Hepatocyte (in vitro differentiated cells): ENCODE data around the gene C16orf89. TPM values are rescaled to one million over a fixed set of nuclear protein-coding genes. Genes with fewer than 3 reads are reported as not detected.

Experiments
- DNase-seq: peaks from one replicate; pipeline ENCODE4 v3.0.0-alpha.2; 2016; ENCODE audit warnings: low spot score
- H2AFZ ChIP-seq: fragments of 200-600 bp; sonication (generic); 2 replicates; pipeline ENCODE4 v1.6.0; 2016; ENCODE audit warnings: antibody characterized with exemption, mild to moderate bottlenecking
- H3K27ac ChIP-seq: fragments of 200-600 bp; sonication (generic); 2 replicates; pipeline ENCODE4 v1.5.1; 2016; ENCODE audit warnings: mild to moderate bottlenecking
- H3K27me3 ChIP-seq: fragments of 200-600 bp; sonication (generic); 2 replicates; pipeline ENCODE4 v1.6.1; 2016
- H3K36me3 ChIP-seq: fragments of 200-600 bp; sonication (generic); replicated peaks from 2 replicates; pipeline ENCODE4 v1.5.1; 2016; ENCODE audit warnings: low read depth; ENCODE audit not compliant: insufficient read depth
- H3K4me1 ChIP-seq: fragments of 200-600 bp; sonication (generic); 2 replicates; pipeline ENCODE4 v1.5.1; 2016; ENCODE audit warnings: mild to moderate bottlenecking, moderate library complexity; ENCODE audit not compliant: insufficient read depth
- H3K4me2 ChIP-seq: fragments of 200-600 bp; sonication (generic); 2 replicates; pipeline ENCODE4 v1.6.0; 2016
- H3K4me3 ChIP-seq: fragments of 200-600 bp; sonication (generic); 2 replicates; pipeline ENCODE4 v1.5.1; 2016; ENCODE audit warnings: mild to moderate bottlenecking
- H3K79me2 ChIP-seq: fragments of 200-600 bp; sonication (generic); 2 replicates; pipeline ENCODE4 v1.6.0; 2017; ENCODE audit warnings: mild to moderate bottlenecking
- H3K9me2 ChIP-seq: fragments of 200-600 bp; sonication (generic); replicated peaks from 2 replicates; pipeline ENCODE4 v1.6.0; 2017; ENCODE audit warnings: mild to moderate bottlenecking; ENCODE audit not compliant: insufficient read depth
- H3K9me3 ChIP-seq: fragments of 200-600 bp; sonication (generic); 2 replicates; pipeline ENCODE4 v1.5.1; 2016; ENCODE audit warnings: low read depth, mild to moderate bottlenecking
- H4K20me1 ChIP-seq: fragments of 200-600 bp; sonication (generic); 2 replicates; pipeline ENCODE4 v1.6.0; 2016; ENCODE audit warnings: mild to moderate bottlenecking; ENCODE audit not compliant: insufficient read depth, poor library complexity, severe bottlenecking
- EZH2 ChIP-seq: fragments of 200-600 bp; sonication (generic); IDR thresholded peaks from 2 replicates; pipeline ENCODE4 v1.6.1; 2016; ENCODE audit warnings: antibody characterized with exemption, mild to moderate bottlenecking, borderline replicate concordance
- EZH2phosphoT487 ChIP-seq: fragments of 200-600 bp; sonication (generic); IDR thresholded peaks from one replicate; pipeline ENCODE4 v1.6.1; 2018; ENCODE audit warnings: antibody characterized with exemption, mild to moderate bottlenecking, low read depth, moderate library complexity; ENCODE audit not compliant: unreplicated experiment, severe bottlenecking
- WGBS: methylation state at CpG from one replicate; pipeline ENCODE4 v1.1.6; 2016; ENCODE audit warnings: low lambda C conversion rate; ENCODE audit errors: missing lambda C conversion rate; 5-methylcytosine and 5-hydroxymethylcytosine counted together
- polyA plus RNA-seq: library from polyadenylated mRNA; unstranded; fragments of >200 nt; fragmentation: Nextera tagmentation; extraction: Ambion mirVana; gene quantifications from 2 replicates; pipeline ENCODE4 v1.2.1, GENCODE V29; 2016
- total RNA-seq: library from RNA; depleted of rRNA; stranded (reverse); fragments of >200 nt; gene quantifications from 2 replicates; pipeline ENCODE4 v1.2.3, GENCODE V29; 2014
- TF ChIP-seq, protein P1 (sequence below): fragments of 200-600 bp; sonication (generic); IDR thresholded peaks from 2 replicates; pipeline ENCODE4 v1.5.1; 2016; ENCODE audit warnings: antibody characterized with exemption, mild to moderate bottlenecking; ENCODE audit not compliant: poor library complexity

Gene C16orf89
- total and polyA plus RNA-seq, 2 experiments from 2014 or later, result 1.1 to 3.8 TPM

DNA sequence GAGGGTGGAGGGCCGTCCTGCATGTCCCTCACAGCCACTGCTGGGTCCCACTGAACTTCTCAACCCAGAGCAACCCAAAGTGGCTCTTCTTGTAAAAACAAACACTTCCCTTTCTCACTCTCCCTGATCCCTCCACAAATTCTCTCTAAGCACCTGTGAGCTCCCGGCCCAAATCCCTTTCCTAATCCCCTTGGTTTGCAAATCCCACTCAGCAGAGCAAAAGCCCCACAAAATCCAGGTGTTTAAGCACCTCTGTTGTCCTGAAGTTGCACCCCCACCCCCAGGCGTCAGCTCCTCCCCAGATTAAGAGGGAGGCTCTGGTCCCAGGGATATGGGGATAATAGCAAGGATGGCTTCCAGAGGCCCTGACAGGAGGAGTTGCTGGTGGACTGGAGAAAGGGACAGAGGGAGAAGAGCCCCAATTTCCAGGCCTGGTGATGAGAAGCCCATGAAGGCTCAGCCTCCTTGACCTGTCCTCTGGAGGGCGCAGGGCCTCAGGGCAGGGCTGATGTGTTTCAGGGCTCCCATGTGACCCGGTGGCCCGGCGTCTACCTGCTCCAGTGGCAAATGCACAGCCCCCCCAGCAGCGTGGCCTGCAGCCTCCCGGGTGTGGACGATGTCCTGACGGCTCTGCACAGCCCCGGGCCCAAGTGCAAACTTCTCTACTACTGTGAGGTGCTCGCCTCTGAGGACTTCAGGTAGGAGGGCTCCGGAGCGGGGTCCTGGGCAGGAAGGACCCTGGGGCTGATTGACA lies 55.0 kb downstream of the C16orf89 start:
- DNase-seq, result no peak
- Histone ChIP-seq H3K79me2 (no peaks in the 10 kb centered on the region), H3K9me2 (no peaks in the 10 kb centered on the region), H3K27me3 (no peaks in the 10 kb centered on the region), H3K4me2 (no peak overlapping the region), H3K27ac (no peak overlapping the region), H3K9me3 (no peaks in the 10 kb centered on the region), H3K4me3 (no peak overlapping the region), H3K36me3 (no peaks in the 10 kb centered on the region), H2AFZ (no peak overlapping the region), H3K4me1 (no peaks in the 10 kb centered on the region), H4K20me1 (no peaks in the 10 kb centered on the region)
- no peak for TF ChIP-seq EZH2
- TF ChIP-seq, protein P1, sequence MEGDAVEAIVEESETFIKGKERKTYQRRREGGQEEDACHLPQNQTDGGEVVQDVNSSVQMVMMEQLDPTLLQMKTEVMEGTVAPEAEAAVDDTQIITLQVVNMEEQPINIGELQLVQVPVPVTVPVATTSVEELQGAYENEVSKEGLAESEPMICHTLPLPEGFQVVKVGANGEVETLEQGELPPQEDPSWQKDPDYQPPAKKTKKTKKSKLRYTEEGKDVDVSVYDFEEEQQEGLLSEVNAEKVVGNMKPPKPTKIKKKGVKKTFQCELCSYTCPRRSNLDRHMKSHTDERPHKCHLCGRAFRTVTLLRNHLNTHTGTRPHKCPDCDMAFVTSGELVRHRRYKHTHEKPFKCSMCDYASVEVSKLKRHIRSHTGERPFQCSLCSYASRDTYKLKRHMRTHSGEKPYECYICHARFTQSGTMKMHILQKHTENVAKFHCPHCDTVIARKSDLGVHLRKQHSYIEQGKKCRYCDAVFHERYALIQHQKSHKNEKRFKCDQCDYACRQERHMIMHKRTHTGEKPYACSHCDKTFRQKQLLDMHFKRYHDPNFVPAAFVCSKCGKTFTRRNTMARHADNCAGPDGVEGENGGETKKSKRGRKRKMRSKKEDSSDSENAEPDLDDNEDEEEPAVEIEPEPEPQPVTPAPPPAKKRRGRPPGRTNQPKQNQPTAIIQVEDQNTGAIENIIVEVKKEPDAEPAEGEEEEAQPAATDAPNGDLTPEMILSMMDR, result no peak
- TF ChIP-seq EZH2phosphoT487, result no peak
- WGBS, result 57% methylated on average over 15 of the region's 15 CpGs

DNA sequence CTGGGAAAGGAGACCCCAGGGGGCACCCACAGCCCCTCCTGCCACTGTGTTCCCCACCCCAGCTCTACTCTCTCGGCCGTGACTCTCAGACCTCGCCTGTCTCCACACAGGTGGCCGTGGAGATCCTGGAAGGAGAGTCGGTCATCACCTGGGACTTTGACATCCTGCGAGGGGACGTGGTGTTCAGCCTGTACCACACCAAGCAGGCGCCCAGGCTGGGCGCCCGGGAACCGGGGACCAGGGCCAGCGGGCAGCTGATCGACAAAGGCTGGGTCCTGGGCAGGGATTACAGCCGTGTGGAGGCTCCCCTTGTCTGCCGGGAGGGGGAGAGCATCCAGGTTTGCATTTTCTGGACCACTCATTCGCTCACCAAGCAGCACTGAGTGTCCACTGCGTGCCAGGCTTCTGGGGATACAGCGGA lies 57.4 kb downstream of the C16orf89 start:
- Histone ChIP-seq H4K20me1 (no peaks in the 10 kb centered on the region), H3K9me3 (no peaks in the 10 kb centered on the region), H3K4me3 (no peak overlapping the region), H3K27me3 (no peaks in the 10 kb centered on the region), H3K4me1 (no peaks in the 10 kb centered on the region), H3K79me2 (no peaks in the 10 kb centered on the region), H3K9me2 (no peaks in the 10 kb centered on the region), H2AFZ (no peak overlapping the region), H3K27ac (no peak overlapping the region), H3K4me2 (no peak overlapping the region), H3K36me3 (no peaks in the 10 kb centered on the region)
- no peak for DNase-seq
- WGBS, result 92% methylated on average over 15 of the region's 18 CpGs
- TF ChIP-seq EZH2 (no peak), EZH2phosphoT487 (no peak)
- TF ChIP-seq, protein P1, result no peak

DNA sequence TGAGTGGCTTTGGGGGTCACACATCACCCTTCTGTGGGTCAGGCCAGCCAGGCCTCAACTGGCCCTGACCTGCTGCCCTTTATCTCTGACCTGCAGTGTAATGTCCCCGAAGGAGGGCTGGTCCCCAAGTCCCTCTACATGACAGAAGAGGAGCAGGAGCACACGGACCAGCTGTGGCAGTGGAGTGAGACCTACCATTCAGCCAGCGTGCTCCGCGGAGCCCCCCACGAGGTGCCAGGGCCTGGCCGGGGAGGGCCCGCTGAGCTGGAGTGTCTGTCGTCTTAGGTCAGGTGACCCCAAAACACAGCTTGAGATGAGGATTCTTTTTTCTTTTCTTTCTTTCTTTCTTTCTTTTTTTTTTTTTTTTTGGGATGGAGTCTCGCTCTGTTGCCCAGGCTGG lies 58.5 kb downstream of the C16orf89 start:
- H3K4me1 ChIP-seq, result no peaks in the 10 kb centered on the region
- TF ChIP-seq EZH2phosphoT487 (no peak), EZH2 (no peak)
- no peaks in the 10 kb centered on the region for H3K79me2 ChIP-seq
- no peaks in the 10 kb centered on the region for H3K27me3 ChIP-seq
- no peaks in the 10 kb centered on the region for H3K36me3 ChIP-seq
- H3K4me2 ChIP-seq, result no peak overlapping the region
- no peaks in the 10 kb centered on the region for H3K9me2 ChIP-seq
- 90% methylated on average over 9 of the region's 10 CpGs for WGBS
- no peaks in the 10 kb centered on the region for H3K9me3 ChIP-seq
- no peaks in the 10 kb centered on the region for H4K20me1 ChIP-seq
- no peak for DNase-seq
- no peak overlapping the region for H3K4me3 ChIP-seq
- no peak overlapping the region for H3K27ac ChIP-seq
- no peak overlapping the region for H2AFZ ChIP-seq

DNA sequence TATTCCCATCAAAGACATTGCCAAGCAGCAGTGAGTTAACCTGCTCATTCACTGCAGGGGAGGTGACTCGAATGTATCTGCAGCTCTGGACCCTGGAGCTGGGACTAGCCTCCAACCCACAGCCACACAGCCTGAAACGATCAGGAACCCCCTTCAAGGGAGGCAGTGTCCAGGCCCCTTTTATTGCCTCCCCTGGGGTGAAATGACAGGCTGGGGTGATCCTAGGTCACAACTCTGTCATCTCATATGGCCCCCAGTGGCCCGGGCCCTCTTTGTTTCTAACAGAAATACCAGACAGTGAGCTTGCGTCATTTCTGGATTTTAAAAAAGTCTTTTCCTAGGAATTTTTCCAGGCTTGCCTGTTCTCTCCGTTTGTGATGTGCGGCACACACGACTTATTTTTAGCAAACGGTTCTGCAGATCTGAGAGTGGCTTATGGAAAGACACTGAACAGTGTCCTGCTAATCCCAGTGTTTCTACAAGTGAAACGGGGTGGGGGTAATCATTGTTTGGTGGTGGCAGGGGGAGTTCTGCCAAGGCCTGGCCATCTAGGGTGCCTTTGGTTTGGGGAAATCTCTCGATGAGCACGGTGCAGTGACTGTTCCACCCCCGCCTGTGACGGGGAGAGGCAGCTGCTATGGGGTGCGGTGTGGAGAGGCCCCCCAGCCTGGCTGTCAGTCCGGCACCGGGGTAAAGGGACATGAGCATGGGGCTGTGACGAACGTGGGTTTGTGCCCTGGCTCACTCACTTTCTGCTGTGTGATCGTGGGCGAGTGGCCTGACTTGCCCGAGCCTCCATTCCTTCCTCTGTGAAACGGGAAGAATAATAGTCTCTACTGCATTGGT lies 59.2 kb downstream of the C16orf89 start:
- no peaks in the 10 kb centered on the region for H4K20me1 ChIP-seq
- H3K79me2 ChIP-seq, result no peaks in the 10 kb centered on the region
- H3K27me3 ChIP-seq, result no peaks in the 10 kb centered on the region
- no peaks in the 10 kb centered on the region for H3K9me3 ChIP-seq
- DNase-seq, result no peak
- no peak overlapping the region for H2AFZ ChIP-seq
- H3K9me2 ChIP-seq, result no peaks in the 10 kb centered on the region
- no peaks in the 10 kb centered on the region for H3K4me1 ChIP-seq
- no peak overlapping the region for H3K27ac ChIP-seq
- WGBS, result 84% methylated on average over 19 of the region's 22 CpGs
- H3K4me3 ChIP-seq, result no peak overlapping the region
- no peak overlapping the region for H3K4me2 ChIP-seq
- no peaks in the 10 kb centered on the region for H3K36me3 ChIP-seq
- TF ChIP-seq, protein P1, result no peak
- TF ChIP-seq EZH2, result no peak
